K562 (cell line): ENCODE measurements around the gene ADAP2. TPM values are rescaled to one million over a fixed set of nuclear protein-coding genes. Genes with fewer than 3 reads are reported as not detected.

Experiments
- ATAC-seq: fragments of 200-7000 bp; cut with Tn5 transposase; 3 replicates; pipeline ENCODE4 v1.9.1; 2020; ENCODE audit warnings: moderate library complexity
- BruUV-seq: library from RNA; stranded (reverse); fragments of 400-500 nt; replicated peaks from 2 replicates; lab custom pipeline; 2021; lab: Mats Ljungman, UMichigan
- CTCF ChIA-PET: fragments of 300-600 bp; formaldehyde crosslinking; extraction: SDS; loops from one replicate; lab custom pipeline; 2021; ENCODE audit warnings: low intra/inter-chr PET ratio; lab: Yijun Ruan, JAX
- POLR2A ChIA-PET: fragments of 300-600, 350-650 bp; sonication (Branson Sonifier 250); formaldehyde crosslinking; extraction: SDS; loops from one replicate; lab custom pipeline; 2021; ENCODE audit warnings: antibody characterized with exemption, inconsistent platforms; lab: Yijun Ruan, JAX
- DNase-seq, 4 experiments: peaks; one replicate each; pipeline versions ENCODE4 v3.0.0 to v3.0.0-alpha.2; 2011 to 2018; ENCODE audit warnings: low spot score in 3 of 4, mixed read lengths in 3 of 4; ENCODE audit errors: extremely low read depth in 1 of 4
- FAIRE-seq: peaks from 2 replicates; lab custom pipeline; 2011; peaks lifted over from hg19 to GRCh38; lab: Jason Lieb, UNC
- H2AFZ ChIP-seq: 2 replicates; pipeline ENCODE4 v1.6.0; 2011; ENCODE audit warnings: low read depth, low read length, control low read depth, inconsistent platforms
- H3K27ac ChIP-seq: fragments of 200-600 bp; 3 replicates; pipeline ENCODE4 v1.8.0; 2011; ENCODE audit warnings: low read depth, mild to moderate bottlenecking, control low read depth, inconsistent platforms, low read length, moderate library complexity, mixed read lengths; ENCODE audit errors: extremely low read depth
- H3K27me3 ChIP-seq, 2 experiments: fragments of 300-600 bp in 1 of 2; 2 replicates in 1 of 2; 3 replicates in 1 of 2; pipeline versions ENCODE4 v1.6.0 to v1.8.0; 2011; ENCODE audit warnings: inconsistent platforms in 2 of 2, low read length in 2 of 2, mild to moderate bottlenecking in 1 of 2, mixed read lengths in 1 of 2, moderate library complexity in 1 of 2; ENCODE audit not compliant: control insufficient read depth in 2 of 2, insufficient read depth in 2 of 2
- H3K36me3 ChIP-seq: fragments of 300-600 bp; 3 replicates; pipeline ENCODE4 v1.8.0; 2011; ENCODE audit warnings: mild to moderate bottlenecking, low read length, inconsistent platforms; ENCODE audit not compliant: control insufficient read depth, insufficient read depth
- H3K4me1 ChIP-seq, 2 experiments: fragments of 200-600 bp in 1 of 2; replicated peaks in 1 of 2; 2 replicates in 1 of 2; 3 replicates in 1 of 2; pipeline versions ENCODE4 v1.5.1 to v1.8.0; 2011; ENCODE audit warnings: inconsistent platforms in 2 of 2, low read length in 2 of 2, mild to moderate bottlenecking in 1 of 2, mixed read lengths in 1 of 2, moderate library complexity in 1 of 2; ENCODE audit not compliant: control insufficient read depth in 2 of 2, insufficient read depth in 2 of 2
- H3K4me2 ChIP-seq: 2 replicates; pipeline ENCODE4 v1.6.1; 2011; ENCODE audit warnings: low read length, control low read depth, inconsistent platforms, mixed read lengths; ENCODE audit not compliant: insufficient read depth
- H3K4me3 ChIP-seq: fragments of 200-600 bp; sonication (generic), shearing (Covaris generic); 2 replicates; pipeline ENCODE4 v1.5.1; 2016; ENCODE audit warnings: control low read depth, inconsistent platforms
- H3K79me2 ChIP-seq: fragments of 200-600 bp; 3 replicates; pipeline ENCODE4 v1.8.0; 2011; ENCODE audit warnings: low read length, inconsistent platforms; ENCODE audit not compliant: control insufficient read depth, insufficient read depth
- H3K9ac ChIP-seq, 2 experiments: 2 replicates each; pipeline versions ENCODE4 v1.6.0 to v1.6.1; 2011; ENCODE audit warnings: low read depth in 2 of 2, low read length in 2 of 2, control low read depth in 1 of 2, inconsistent platforms in 1 of 2, mild to moderate bottlenecking in 1 of 2, mixed read lengths in 1 of 2; ENCODE audit not compliant: insufficient read depth in 1 of 2
- H3K9me1 ChIP-seq: one replicate; pipeline ENCODE4 v1.6.0; 2011; ENCODE audit warnings: inconsistent platforms, mild to moderate bottlenecking, low read length, moderate library complexity; ENCODE audit not compliant: control insufficient read depth, insufficient read depth
- H3K9me3 ChIP-seq: replicated peaks from 2 replicates; pipeline ENCODE4 v1.5.1; 2011; ENCODE audit warnings: low read depth, low read length, inconsistent platforms; ENCODE audit not compliant: control insufficient read depth, insufficient read depth
- H4K20me1 ChIP-seq: replicated peaks from 2 replicates; pipeline ENCODE4 v1.6.1; 2011; ENCODE audit warnings: low read length, inconsistent platforms, mixed read lengths; ENCODE audit not compliant: control insufficient read depth, insufficient read depth
- MTA2 ChIP-seq: fragments of 450-650 bp; IDR thresholded peaks from 2 replicates; pipeline ENCODE4 v1.6.1; 2016; ENCODE audit warnings: low read depth
- ZNF165 ChIP-seq: fragments of 250-450 bp; sonication (Bioruptor Pico); IDR thresholded peaks from 2 replicates; pipeline ENCODE4 v1.4.0; 2020; ENCODE audit warnings: borderline replicate concordance
- ZNF384 ChIP-seq: IDR thresholded peaks from 2 replicates; pipeline ENCODE4 v1.6.1; 2012; ENCODE audit warnings: low read depth, low read length, improper control_type of control experiment
- WGBS: fragments of 100-300 bp; shearing (Covaris generic); methylation state at CpG from one replicate; pipeline ENCODE4 v1.1.6; 2016; ENCODE audit warnings: low coverage, mixed read lengths; ENCODE audit not compliant: insufficient coverage; ENCODE audit errors: missing lambda C conversion rate; 5-methylcytosine and 5-hydroxymethylcytosine counted together
- in situ Hi-C: fragments of 300-500 bp; cut with MboI; formaldehyde crosslinking; loops from 4 replicates; pipeline ENCODE4 v1.15.0; 2018; ENCODE audit warnings: inconsistent platforms, mixed read lengths
- intact Hi-C: fragments of 100-400 bp; cut with micrococcal nuclease; formaldehyde crosslinking; loops from 2 replicates; pipeline ENCODE4 v1.14.2; 2022
- polyA plus RNA-seq, 8 experiments: library from polyadenylated mRNA; depleted of rRNA in 4 of 8; stranded (reverse) in 5 of 8; unstranded in 3 of 8; fragments of >200 nt; fragmentation: Nextera tagmentation in 2 of 8; fragmentation: Illumina TruSeq in 1 of 8; extraction: Ambion mirVana in 2 of 8; extraction: Trizol in 1 of 8; gene quantifications; 2 replicates each; pipeline versions ENCODE4 v1.2.1 to v1.2.3, GENCODE V29; 2011 to 2014; ENCODE audit warnings: inconsistent platforms in 1 of 8, missing spikeins in 1 of 8
- total RNA-seq, 7 experiments: library from RNA; depleted of rRNA in 6 of 7; stranded (reverse); fragments of >200 nt in 6 of 7; fragmentation: Illumina TruSeq in 2 of 7; extraction: Trizol in 2 of 7; gene quantifications; 2 replicates each; pipeline versions ENCODE4 v1.2.1 to v1.2.3, GENCODE V29; 2011 to 2021; ENCODE audit warnings: low replicate concordance in 1 of 7
- TF ChIP-seq, protein P1 (sequence below): fragments of 200-800 bp; sonication (Bioruptor generic); IDR thresholded peaks from 2 replicates; pipeline ENCODE4 v1.6.1; 2017; ENCODE audit warnings: missing genetic modification characterization, missing compliant biosample characterization
- TF ChIP-seq, protein P2 (sequence below): fragments of 450-650 bp; IDR thresholded peaks from 2 replicates; pipeline ENCODE4 v1.6.1; 2016
- TF ChIP-seq, protein P3 (sequence below): fragments of 250-450 bp; sonication (Bioruptor Pico); IDR thresholded peaks from 2 replicates; pipeline ENCODE4 v1.9.0; 2021; ENCODE audit warnings: mild to moderate bottlenecking

ADAP2 gene
- total and polyA plus RNA-seq, 9 of the 15 experiments (the other 6 are each of a cell fraction or from before 2014, with no cell fraction given): 0.06 to 0.73 (median 0.23) TPM; not detected in 5

DNA sequence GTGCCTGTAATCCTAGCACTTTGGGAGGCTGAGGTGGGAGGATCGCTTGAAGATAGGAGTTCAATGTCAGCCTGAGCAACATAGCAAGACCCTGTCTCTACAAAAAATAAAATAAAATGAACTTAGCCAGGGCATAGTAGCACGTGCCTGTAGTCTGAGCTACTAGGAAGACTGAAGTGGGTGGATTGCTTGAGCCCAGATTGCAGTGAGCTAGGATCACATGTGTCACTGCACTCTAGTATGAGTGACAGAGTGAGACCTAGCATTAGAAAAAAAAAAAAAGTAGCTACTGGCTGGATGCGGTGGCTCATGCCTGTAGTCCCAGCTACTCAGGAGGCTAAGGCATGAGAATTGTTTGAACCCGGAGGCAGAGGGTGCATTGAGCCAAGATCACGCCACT is 6.0 kb downstream of the ADAP2 start:
- FAIRE-seq: no peak
- Histone ChIP-seq H3K9me3 (no peaks in the 10 kb centered on the region), H3K27me3 (peaks cover 19 to 47% of the 10 kb centered on the region in 2 experiments; a peak in 4 of 5 replicates), H3K4me1 (peaks cover 0 to under 1% of the 10 kb centered on the region in 2 experiments; a peak in 1 of 5 replicates), H3K9me1 (no peaks in the 10 kb centered on the region), H3K79me2 (no peaks in the 10 kb centered on the region), H3K27ac (no peak overlapping the region), H3K36me3 (no peaks in the 10 kb centered on the region), H4K20me1 (no peaks in the 10 kb centered on the region), H3K4me2 (no peak overlapping the region), H3K4me3 (no peak overlapping the region), H3K9ac (no peak overlapping the region), H2AFZ (no peak overlapping the region)
- intact Hi-C loops (no loop called here), in situ Hi-C loops (no loop called here)
- BruUV-seq: no TSS peak
- POLR2A ChIA-PET: interaction anchor here (0.8 to 1.0 kb wide), 2 partner anchors 10 to 14 kb away, joined by 3 to 5 read pairs; no protein-coding TSS in a partner anchor
- TF ChIP-seq MTA2 (no peak), ZNF384 (0 out of 2 replicates have a peak, but pooled peaks have one; percentile 20), ZNF165 (CRISPR knock-in tag) (no peak)
- TF ChIP-seq, protein P1, sequence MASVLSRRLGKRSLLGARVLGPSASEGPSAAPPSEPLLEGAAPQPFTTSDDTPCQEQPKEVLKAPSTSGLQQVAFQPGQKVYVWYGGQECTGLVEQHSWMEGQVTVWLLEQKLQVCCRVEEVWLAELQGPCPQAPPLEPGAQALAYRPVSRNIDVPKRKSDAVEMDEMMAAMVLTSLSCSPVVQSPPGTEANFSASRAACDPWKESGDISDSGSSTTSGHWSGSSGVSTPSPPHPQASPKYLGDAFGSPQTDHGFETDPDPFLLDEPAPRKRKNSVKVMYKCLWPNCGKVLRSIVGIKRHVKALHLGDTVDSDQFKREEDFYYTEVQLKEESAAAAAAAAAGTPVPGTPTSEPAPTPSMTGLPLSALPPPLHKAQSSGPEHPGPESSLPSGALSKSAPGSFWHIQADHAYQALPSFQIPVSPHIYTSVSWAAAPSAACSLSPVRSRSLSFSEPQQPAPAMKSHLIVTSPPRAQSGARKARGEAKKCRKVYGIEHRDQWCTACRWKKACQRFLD (CRISPR knock-in tag): no peak
- TF ChIP-seq, protein P2, sequence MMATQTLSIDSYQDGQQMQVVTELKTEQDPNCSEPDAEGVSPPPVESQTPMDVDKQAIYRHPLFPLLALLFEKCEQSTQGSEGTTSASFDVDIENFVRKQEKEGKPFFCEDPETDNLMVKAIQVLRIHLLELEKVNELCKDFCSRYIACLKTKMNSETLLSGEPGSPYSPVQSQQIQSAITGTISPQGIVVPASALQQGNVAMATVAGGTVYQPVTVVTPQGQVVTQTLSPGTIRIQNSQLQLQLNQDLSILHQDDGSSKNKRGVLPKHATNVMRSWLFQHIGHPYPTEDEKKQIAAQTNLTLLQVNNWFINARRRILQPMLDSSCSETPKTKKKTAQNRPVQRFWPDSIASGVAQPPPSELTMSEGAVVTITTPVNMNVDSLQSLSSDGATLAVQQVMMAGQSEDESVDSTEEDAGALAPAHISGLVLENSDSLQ: peak; percentile 46; the same call in 1 of the 2 replicates
- TF ChIP-seq, protein P3, sequence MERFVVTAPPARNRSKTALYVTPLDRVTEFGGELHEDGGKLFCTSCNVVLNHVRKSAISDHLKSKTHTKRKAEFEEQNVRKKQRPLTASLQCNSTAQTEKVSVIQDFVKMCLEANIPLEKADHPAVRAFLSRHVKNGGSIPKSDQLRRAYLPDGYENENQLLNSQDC: no peak
- CTCF ChIA-PET: no interaction called here
- WGBS: 24% methylated on average over 3 of the region's 5 CpGs
- ATAC-seq: no peak
- DNase-seq: no peak
